GM18951 (cell line): ENCODE measurements around the gene ANKRD27.

Experiments
- POLR2A ChIP-seq: IDR thresholded peaks from 4 replicates; pipeline ENCODE4 v1.6.1; 2011; ENCODE audit warnings: mild to moderate bottlenecking; ENCODE audit not compliant: insufficient read length, insufficient read depth; ENCODE audit errors: extremely low read depth
- in situ Hi-C: fragments of 300-500 bp; cut with MboI; formaldehyde crosslinking; loops from one replicate; pipeline ENCODE4 v1.12.0; 2022; ENCODE audit warnings: low sequenced_read_pairs, mixed read lengths, inconsistent platforms; ENCODE audit not compliant: unreplicated experiment

Gene ANKRD27

DNA sequence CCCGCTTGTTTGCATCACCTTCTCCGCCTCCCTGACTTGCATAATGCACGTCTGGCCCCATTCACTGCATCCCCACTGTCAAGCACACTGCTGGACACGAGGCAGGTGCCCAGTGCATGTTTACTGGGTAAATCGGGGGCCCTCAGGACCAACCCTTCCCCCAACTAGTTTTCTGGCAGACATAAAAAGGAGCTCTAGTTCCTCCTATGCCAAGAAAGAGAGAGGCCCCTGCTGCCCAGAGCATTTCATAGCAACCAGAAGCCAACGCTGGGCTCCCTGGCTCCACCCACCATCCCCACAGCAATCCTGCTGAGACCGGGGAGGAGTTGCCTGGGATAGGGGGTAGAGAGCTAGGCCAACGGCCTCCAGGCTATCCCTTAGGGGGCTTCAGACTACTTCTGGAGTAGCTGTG is 23.2 kb downstream of the ANKRD27 start:
- in situ Hi-C loops = no loop called here
- TF ChIP-seq POLR2A = no peak

DNA sequence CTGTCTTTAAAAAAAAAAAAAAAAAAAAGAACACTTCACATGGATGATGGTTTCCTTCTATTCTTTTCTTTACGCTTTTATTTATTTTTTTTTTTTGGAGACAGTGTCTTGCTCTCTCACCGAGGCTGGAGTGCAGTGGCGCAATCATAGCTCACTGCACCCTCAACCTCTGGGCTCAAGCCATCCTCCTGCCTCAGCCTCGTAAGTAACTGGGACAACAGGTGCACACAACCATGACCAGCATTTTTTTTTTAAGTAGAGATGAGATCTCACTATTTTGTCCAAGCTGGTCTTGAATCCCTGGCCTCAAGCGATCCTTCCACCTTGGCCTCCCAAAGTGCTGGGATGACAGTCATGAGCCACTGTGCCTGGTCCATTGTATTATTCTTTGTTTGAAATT is 24.3 kb downstream of the ANKRD27 start:
- TF ChIP-seq POLR2A = no peak
- in situ Hi-C loops = no loop called here

DNA sequence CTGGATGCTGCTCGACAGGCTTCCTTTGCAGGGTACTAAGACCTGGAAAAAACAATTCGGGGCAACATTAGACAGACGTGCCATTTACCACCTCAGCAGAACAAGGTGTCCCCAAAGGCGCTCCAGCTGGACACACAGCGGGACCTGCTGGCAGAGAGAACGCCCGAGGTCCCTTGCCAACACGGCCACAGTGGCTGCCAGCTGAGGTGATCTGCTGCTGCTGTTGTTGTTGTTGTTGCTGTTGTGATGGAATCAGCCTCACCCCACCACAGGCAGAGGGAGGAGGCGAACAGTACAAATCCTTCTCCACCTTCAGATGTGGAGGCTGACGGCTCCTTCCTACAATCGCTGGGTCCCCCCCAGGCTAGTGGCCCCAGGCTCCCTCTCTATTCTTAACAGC is 25.2 kb downstream of the ANKRD27 start:
- in situ Hi-C loops = no loop called here
- TF ChIP-seq POLR2A = no peak

- TF ChIP-seq POLR2A = no peak
- in situ Hi-C loops = no loop called here
Measured at GRCh38 chr19:32647361-32647760, 27.6 kb downstream of the ANKRD27 start.

DNA sequence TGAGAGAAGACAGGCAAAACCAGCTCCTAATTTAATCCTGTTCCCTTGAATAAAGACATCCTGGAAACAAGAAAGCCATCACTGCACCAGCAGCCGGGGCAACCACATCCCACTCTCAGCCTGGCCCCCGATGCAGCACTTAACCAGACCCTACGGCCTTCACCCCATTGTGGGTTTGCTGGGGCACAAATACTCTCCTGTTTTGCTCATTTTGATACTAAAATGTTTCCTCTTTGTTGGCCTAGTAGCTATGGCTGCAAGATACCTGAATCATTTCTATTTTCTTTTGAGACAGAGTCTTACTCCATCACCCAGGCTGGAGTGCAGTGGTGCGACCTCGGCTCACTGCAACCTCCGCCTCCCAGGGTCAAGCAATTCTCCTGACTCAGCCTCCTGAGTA is 28.4 kb downstream of the ANKRD27 start:
- TF ChIP-seq POLR2A = no peak
- in situ Hi-C loops = no loop called here

GRCh38 chr19:32642771-32643170 is 32.2 kb downstream of the ANKRD27 start:
- in situ Hi-C loops = no loop called here
- no peak for TF ChIP-seq POLR2A

DNA sequence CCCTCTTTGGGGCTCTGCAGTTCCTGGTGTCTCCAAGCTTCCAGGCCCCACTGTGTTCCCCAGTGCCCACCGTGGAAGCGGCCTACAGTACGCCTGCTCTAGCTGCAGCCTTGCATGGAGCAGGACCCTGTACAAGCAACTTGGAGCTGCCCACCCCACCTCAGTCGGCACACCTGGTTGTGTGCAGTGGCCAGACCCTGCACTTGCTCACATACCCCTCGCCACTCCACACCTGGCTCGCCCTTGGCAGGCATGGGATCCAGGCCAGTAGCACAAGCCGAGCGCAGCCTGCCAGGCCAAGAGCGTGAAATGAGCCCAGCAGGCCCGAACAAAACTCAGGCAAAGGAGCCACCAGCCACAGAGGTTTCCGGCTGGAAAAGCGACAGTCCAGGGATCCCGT is 36.4 kb downstream of the ANKRD27 start:
- TF ChIP-seq POLR2A = no peak
- in situ Hi-C loops = no loop called here

- no peak for TF ChIP-seq POLR2A
- in situ Hi-C loops = no loop called here
Measured at GRCh38 chr19:32637480-32637879, 37.5 kb downstream of the ANKRD27 start.

DNA sequence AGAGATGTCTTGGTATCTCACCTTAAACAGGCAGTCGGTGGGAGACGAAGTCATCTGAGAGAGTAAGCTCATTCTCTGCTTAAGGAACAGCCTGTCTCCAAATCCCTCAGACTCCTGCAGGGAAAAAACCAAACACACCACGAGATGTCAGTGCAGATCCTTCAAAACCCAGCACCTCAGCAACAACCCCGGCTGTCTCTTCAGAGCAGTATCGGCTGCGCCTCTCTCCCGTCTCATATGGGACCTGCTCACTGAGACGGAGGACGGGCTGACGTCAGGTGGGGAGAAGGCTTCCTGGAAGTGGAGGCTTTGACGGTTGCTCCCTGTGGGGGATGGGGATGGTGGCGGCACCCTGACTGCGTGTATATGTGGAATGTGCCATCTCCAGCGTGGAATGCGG is 43.6 kb downstream of the ANKRD27 start:
- in situ Hi-C loops = no loop called here
- TF ChIP-seq POLR2A = no peak

DNA sequence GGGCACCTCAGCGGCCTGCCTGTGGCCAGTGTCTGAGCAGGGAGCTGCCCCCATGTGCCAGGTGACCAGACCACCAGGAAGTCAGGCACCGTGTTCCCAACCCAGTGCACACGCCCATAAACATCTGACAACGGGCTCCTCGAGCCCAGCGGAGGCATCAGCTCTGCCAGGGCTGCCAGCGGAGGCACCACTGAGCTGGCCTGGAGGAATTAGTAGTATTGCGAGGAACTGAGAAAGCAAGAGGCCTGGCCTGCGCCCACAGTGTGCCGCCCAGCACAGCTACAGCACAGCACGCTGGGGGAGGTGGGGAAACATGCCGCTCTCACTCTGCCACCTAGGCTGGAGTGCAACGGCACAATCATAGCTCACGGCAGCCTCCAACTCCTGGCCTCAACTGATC is 44.6 kb downstream of the ANKRD27 start:
- TF ChIP-seq POLR2A = no peak
- in situ Hi-C loops = no loop called here

DNA sequence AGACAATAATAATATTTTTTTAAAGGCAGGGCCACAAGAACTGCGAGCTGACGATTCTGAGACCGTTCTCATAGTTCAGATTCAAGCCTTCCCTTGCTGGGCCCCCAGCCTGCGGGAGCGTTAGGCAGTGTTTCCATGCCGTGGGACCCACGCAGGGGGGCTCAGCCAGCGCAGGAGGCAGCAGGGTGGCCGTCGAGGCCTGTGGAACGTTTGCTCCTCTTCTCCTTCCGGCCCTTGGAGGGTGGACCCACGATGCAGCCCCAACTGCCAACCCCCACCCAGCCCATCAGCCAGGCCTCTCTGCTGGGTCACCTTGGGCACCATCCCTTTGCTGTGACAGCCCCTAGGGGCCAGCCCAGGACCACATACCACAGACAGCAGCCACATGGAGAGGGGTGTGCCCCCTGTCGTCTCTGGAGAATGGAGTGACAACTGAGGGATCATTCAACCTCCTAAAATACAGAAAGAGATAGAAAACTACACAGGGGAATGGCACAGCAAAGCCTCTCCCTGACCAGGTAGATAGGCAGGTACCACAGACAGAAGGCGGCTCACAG is 47.2 kb downstream of the ANKRD27 start:
- in situ Hi-C loops = no loop called here
- no peak for TF ChIP-seq POLR2A

GRCh38 chr19:32626969-32627368 is 48.0 kb downstream of the ANKRD27 start:
- in situ Hi-C loops = no loop called here
- TF ChIP-seq POLR2A = no peak

DNA sequence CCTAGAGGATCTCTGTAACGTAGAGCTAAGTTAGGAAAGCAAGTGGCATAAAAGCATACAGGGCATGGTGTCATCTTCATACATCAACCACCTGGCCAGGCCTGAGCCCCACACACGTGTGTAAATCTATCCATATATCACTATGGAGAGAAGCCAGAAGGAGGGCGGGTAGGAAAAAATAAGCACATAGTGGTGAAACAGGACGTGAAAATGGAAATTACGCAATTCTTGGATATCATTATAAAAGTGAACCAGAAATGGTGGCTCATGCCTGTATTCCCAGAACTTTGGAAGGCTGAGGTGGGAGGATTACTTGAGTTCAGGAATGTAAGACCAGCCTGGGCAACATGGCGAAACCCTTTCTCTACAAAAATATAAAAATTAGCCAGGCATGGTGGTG is 50.6 kb downstream of the ANKRD27 start:
- TF ChIP-seq POLR2A = no peak
- in situ Hi-C loops = no loop called here

- in situ Hi-C loops = no loop called here
- TF ChIP-seq POLR2A = no peak
Measured at GRCh38 chr19:32622002-32622401, 53.0 kb downstream of the ANKRD27 start.

DNA sequence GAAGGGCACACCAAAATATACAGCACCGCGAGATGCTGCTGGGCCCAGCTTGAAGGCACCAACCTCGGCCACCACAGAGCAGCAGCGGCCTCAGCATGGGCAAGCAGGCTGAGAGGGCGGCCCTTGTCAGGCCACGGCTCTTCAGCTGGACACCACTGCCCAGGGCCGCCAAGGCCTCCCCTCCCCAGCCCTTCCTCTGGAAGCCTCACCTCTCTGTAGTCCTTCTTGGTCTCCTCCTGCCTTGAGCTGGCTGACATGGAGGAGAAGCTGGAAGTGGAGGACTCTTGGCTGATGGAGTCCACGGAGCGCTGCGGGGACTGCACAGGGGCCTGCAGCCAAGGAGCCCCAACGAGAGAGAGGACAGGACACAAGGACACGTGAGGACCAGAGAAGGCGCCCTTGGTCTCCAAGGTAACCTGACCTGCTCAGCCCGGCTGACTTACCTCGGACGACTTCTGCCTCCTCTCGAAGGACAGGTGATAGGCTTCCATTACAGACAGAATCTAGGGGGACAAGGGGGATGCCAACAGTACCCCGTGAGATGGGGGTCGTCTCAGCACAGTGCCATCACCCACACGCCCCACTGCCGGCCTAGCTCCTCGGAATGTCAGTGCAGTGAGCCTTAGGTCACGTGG is 55.8 kb downstream of the ANKRD27 start:
- in situ Hi-C loops = no loop called here
- TF ChIP-seq POLR2A = no peak

- in situ Hi-C loops = no loop called here
- no peak for TF ChIP-seq POLR2A
Measured at GRCh38 chr19:32615569-32615968, 59.4 kb downstream of the ANKRD27 start.
